ENCODE results near the gene EXOSC5.
"Not testable (repeated sequence)": the region's sequence is repeated elsewhere in the genome, so short reads cannot be mapped to it uniquely, and the experiment has no call there.

The EXOSC5 gene

DNA sequence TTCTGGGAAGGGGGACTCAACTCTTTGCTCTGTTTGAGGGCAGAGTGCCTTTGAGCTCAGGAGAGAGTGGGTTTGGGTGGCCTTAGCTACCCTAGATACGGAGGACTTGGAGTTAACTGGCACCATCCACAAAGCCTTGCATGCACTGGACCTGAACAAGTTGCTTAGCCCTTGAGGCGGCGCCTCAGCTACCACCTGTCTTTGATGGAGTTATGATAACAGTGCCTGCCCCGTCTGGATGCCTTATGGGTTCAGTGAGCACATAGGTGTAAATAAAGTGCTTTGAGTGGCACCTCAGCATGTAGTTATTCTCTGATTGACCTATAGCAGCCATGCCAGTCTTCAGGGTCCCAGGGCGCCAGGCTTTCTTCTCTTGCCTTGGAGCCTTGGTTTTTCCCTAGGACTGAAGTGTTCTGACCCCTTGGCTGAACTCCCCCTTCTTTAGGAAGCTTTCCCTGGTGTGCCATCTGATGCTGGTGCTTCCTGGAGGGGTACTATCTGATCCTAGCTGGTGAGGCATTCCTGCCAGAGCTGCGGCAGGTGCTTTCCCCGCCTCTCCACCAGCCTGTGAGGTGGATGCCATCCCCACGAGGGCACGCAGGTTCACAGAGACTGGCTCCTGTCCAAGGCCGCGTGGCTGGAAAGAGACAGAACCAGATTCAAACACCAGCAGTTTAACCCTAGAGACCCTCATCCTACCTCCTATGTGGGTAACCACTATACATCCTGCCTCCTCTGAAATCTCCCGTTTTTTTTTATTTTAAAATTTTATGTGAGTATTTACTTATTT, 6.2 kb upstream of the EXOSC5 start:
- DNase-seq = peak; percentile 93

DNA sequence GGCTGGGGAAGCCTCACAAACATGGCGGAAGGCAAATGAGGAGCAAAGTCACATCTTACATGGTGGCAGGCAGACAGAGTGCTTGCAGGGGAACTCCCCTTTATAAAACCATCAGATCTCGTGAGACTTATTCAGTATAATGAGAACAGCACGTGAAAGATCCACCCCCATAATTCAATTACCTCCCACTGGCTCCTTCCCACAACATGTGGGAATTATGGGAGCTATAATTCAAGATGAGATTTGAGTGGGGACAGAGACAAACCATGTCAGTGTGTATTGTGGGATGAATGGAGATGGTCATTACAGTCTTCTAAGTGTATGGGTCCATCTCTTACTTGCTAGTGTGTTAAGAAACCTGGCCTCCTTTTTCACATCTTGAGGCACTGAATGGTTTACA, 4.9 kb upstream of the EXOSC5 start:
- no peak for DNase-seq

DNA sequence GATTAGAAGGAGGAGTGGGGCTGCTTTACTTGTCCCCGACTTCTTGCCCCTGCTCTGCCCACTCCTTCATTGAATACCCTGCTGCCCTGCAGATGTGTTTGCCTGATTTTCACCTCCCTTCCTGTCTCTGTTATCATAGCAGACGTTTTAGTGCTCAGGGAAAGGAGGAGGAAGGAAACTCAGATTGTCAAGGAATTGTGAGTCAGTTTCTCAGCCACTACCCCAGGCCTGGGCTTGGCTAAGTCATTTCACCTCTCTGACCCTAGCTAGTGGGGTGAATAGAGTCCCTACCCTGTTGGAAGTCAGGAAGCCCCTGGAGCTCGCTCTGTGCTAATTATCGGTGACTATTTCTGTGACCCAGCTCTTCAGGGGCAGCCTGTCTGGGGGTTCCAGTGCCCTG, 4.3 kb upstream of the EXOSC5 start:
- DNase-seq = no peak

- DNase-seq = no peak
Measured at GRCh38 chr19:41399525-41399924, 2.4 kb upstream of the EXOSC5 start.

DNA sequence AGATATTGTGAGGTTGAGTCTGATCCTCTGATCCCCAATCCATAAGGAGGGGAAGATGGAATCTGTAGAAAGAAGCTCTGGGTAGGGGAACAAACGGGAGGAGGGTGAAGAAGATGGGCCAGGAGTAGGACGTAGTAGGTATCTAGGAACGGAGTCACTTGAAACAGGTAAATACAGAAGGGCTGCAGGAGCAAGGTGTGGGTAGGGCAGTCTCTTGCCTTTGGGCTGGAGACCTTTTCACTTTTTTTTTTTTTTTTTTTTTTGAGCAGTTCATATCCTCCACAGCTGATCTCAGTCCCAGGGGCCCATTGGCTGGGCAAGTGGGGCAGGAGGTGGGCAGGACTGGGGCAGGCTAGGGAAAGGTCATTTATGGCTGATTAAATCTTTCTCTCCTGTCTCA, 1.9 kb upstream of the EXOSC5 start:
- no peak for DNase-seq

DNA sequence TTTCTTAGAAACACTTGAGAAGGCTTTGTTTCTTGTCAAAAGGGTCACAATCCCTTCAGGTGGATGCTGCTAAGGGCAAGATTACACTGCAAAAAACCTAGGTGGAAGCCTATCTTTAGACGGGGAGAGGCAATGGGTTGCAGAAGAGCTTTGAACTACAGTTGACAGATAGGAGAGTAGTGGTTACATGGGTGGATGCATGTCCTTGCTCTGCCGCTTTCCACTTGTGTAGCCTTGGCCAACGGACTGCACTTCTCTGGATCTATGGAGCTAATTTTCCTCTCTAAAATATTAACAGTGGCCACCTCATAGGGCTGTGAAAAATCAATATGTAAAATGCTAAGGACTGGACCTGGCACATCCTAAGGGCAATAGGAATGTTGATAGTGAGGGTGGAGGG, 1.4 kb upstream of the EXOSC5 start:
- DNase-seq = peak; percentile 44

- DNase-seq = no peak
Measured at GRCh38 chr19:41398050-41398418, 875 bp upstream of the EXOSC5 start.

DNA sequence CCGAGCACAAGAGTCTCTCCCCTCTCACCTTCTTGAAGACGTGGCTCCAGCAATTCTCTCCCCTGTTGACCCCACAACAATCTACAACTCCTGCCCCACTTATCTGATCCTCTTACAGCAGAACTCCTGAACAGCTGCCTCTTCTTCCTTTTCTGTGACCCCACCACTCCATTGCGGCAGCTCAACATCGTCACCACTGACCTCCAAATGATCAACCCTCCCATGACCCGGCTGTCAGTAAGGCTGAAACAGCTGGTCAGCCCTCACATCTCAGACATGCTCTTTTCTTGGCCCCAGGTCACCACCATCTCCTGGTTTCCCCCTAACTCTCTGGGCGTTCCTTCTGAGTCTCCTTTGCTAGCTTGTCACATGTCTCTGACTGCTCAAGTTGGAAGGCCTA, 1.8 kb downstream of the EXOSC5 start:
- DNase-seq = no peak

DNA sequence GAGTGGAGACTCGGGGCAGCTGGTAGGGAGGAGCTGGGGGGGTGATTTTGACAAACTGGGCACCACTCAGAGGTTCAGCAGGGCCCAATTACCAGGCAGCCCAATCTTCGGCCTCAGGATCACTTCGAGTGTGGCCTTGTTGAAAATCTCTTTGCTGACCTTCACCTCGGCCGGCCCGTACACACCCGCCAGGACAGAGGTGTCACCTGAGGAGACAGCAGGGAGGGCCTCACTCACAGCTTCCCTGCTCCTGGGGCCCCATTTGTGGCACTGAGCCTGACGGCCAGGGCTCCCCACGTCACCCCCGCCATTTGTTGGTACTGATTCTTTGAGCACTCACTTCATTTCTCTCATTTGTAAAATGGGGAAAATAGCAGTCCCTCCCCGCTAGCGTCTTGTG, 4.4 kb downstream of the EXOSC5 start:
- no peak for DNase-seq

DNA sequence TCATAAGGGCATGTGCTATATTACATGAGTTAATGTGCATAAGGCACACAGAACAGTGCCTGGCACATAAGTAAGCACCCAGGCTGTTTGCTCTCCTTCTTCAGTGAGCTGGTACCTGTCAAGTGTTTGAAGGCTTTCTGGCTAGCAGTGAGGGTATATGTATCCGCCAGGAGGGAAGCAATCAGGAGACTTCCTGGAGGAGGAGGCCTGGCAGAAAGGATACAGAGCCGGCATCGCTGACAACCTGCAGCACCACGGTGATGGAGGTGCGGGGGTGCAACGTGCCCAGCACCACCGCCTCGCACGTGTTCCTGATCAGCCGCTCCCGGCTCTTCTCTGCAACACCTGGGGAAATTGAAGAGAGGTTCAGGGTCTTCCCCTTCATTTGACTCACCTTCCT, 5.5 kb downstream of the EXOSC5 start:
- no peak for DNase-seq

- DNase-seq = no peak
Measured at GRCh38 chr19:41386442-41386841, 10.7 kb downstream of the EXOSC5 start.

- DNase-seq = no peak
Measured at GRCh38 chr19:41384351-41384750, 12.8 kb downstream of the EXOSC5 start.

DNA sequence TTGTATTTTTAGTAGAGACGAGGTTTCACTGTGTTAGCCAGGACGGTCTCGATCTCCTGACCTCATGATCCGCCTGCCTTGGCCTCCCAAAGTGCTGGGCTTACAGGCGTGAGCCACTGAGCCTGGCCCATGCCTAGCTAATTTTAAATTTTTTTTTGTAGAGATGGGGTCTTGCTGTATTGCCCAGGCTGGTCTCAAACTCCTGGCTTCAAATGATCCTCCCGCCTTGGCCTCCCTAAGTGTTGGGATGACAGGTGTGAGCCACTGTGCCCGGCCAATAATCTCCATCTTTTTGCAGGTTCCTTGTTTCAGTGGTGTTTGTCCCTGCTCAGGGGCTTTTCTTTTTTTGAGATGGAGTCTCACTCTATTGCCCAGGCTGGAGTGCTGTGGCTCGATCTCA, 15.6 kb downstream of the EXOSC5 start:
- DNase-seq = not testable (repeated sequence)

- DNase-seq = no peak
Measured at GRCh38 chr19:41377977-41378709, 19.0 kb downstream of the EXOSC5 start.

GRCh38 chr19:41376998-41377365, 20.2 kb downstream of the EXOSC5 start:
- DNase-seq = peak; percentile 43

DNA sequence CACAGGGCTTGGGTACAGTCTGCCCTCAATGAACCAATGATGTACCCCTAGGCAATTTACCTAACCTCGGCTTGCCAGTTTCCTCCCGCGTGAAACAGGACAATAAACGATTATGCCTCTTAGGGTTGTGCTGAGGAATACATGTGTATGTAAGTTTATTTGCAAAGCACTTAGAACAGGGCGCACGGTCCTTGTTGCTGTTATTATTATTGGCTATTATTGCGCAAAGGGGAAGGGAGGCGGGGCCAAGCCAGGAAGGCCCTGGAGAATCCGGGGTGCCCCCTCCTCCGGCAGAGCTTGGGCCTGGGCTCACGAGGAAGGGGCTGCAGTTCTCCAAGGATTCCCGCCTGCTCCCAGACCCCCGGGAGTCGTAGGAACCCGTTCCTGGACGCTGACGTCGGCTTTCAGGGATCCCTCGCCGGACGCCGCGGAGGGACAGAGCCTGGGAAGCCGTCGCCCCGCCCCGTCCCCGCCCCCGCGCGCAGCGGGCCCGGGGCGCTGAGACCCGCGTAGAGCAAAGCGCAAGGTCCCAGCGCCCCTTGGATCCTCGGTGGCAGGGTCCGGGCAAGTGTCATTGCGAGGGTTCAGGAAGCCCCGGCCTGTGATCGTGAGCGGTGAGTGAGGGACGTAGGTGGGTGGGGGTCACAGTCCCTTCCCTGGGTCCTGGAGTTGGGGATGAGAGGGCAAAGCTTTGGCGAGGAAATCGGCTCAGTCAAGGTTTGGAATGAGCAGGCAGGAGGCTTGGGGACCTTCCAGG, 20.7 kb downstream of the EXOSC5 start, which contains the start of gene TMEM91:
TSS of gene TMEM91 (plus strand) at position 293 of the 757 bp plus-strand sequence. CDS start 1,777 bp downstream, outside the sequence.
- DNase-seq = peak; percentile 80

- peak; percentile 93 for DNase-seq
Measured at GRCh38 chr19:41373993-41374392, 23.2 kb downstream of the EXOSC5 start.

DNA sequence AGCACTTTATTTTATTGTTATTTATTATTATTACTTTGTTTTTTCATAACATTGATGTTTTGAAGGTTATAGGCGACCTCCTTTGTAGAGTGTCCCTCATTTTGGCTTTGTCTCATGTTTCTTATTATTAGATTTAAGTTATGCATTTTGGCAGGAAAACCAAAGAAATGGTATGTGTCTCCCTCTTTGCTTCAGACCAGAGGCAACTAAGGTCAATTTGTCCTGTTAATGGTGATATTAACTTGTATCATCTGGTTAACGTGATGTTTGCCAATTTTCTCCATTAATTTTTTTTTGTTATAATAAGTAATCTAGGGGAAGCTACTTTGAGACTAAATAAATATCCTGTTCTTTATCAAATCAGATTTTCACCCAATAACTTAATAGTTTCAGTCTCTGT, 24.7 kb downstream of the EXOSC5 start:
- no peak for DNase-seq

GRCh38 chr19:41371541-41371940, 25.6 kb downstream of the EXOSC5 start:
- DNase-seq = no peak

GRCh38 chr19:41371119-41371518, 26.0 kb downstream of the EXOSC5 start:
- DNase-seq = not testable (repeated sequence)

- DNase-seq = no peak
Measured at GRCh38 chr19:41369769-41370168, 27.4 kb downstream of the EXOSC5 start.

GRCh38 chr19:41367848-41368301, 29.3 kb downstream of the EXOSC5 start:
- no peak for DNase-seq

DNA sequence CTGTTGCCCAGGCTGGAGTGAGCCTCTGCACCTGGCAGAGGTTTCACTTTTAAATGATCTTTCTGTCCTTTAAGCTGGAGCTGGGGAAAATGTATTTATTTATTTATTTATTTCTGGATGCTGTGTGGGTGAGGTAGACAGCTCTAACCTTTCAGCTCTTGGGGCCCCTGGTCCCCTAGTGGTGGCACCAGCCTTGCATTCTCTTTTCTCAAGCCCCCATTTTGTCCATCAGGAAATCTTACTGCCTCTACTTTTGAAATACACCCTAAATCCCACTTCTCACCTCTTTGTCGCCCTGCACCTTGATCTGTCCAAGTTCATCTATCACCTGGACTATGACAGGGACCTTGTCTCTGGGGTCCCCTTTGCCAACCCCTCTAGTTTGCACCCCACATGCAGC, 31.1 kb downstream of the EXOSC5 start:
- DNase-seq = peak; percentile 44

All from DMS53 (cell line).